ENCODE measurements around the gene AARS2.

Gene AARS2

GRCh38 chr6:44278315-44278714 lies 34.8 kb downstream of the AARS2 start:
- no peaks in the 10 kb centered on the region for H3K79me1 ChIP-seq (replicated peaks; ENCODE audit: low read length, poor library complexity, severe bottlenecking)
- DNase-seq, result no peak
- no peak overlapping the region for H3K27ac ChIP-seq (ENCODE audit: low read length, poor library complexity, severe bottlenecking)
- H3K4me1 ChIP-seq (ENCODE audit: control insufficient read depth, insufficient read depth, low read depth, low read length), result peaks cover 3% of the 10 kb centered on the region
- no peaks in the 10 kb centered on the region for H3K36me3 ChIP-seq (ENCODE audit: control insufficient read depth in 1 of 2, insufficient read depth in 2 of 2, low read depth in 1 of 2, low read length in 2 of 2)
- no peak overlapping the region for H2BK15ac ChIP-seq (ENCODE audit: low read depth, poor library complexity, severe bottlenecking)
- H2AK5ac ChIP-seq (ENCODE audit: low read length, severe bottlenecking), result no peak overlapping the region
- H3K27me3 ChIP-seq (ENCODE audit: control insufficient read depth in 1 of 2, insufficient read depth in 1 of 2, low read length in 2 of 2), result peaks cover 46 to 90% of the 10 kb centered on the region in 2 experiments
- H3K4ac ChIP-seq (ENCODE audit: low read depth in 1 of 2, low read length in 2 of 2), result no peak overlapping the region
- H3K4me2 ChIP-seq (ENCODE audit: low read length, poor library complexity, severe bottlenecking), result no peak overlapping the region
- no peak overlapping the region for H3K4me3 ChIP-seq (ENCODE audit: insufficient read depth in 1 of 2, low read depth in 1 of 2, low read length in 2 of 2)
- no peak overlapping the region for H2BK120ac ChIP-seq (ENCODE audit: low read depth, low read length)
- H3K23ac ChIP-seq (ENCODE audit: low read length in 2 of 2), result no peak overlapping the region
- H4K91ac ChIP-seq (ENCODE audit: low read length), result no peak overlapping the region
- no peak overlapping the region for H2AFZ ChIP-seq (ENCODE audit: low read depth, low read length)
- no peak overlapping the region for H4K8ac ChIP-seq (ENCODE audit: low read length)
- no peak overlapping the region for H2BK5ac ChIP-seq (ENCODE audit: low read depth, low read length, poor library complexity, severe bottlenecking)
- H3K18ac ChIP-seq (ENCODE audit: low read depth in 1 of 2, low read length in 2 of 2), result no peak overlapping the region
- no peaks in the 10 kb centered on the region for H3K9me3 ChIP-seq (ENCODE audit: control insufficient read depth, low read length)
- 33% methylated on average over 2 of the region's 3 CpGs for WGBS
- no peak overlapping the region for H2BK12ac ChIP-seq (ENCODE audit: low read length in 2 of 2)
- H3K9ac ChIP-seq (ENCODE audit: low read length), result no peak overlapping the region
- no peak overlapping the region for H3K14ac ChIP-seq (ENCODE audit: low read length in 2 of 2)

- no peak for DNase-seq
- Histone ChIP-seq H3K4me3 (ENCODE audit: insufficient read depth in 1 of 2, low read depth in 1 of 2, low read length in 2 of 2) (no peak overlapping the region), H2AFZ (ENCODE audit: low read depth, low read length) (no peak overlapping the region), H2BK5ac (ENCODE audit: low read depth, low read length, poor library complexity, severe bottlenecking) (no peak overlapping the region), H2BK15ac (ENCODE audit: low read depth, poor library complexity, severe bottlenecking) (no peak overlapping the region), H4K8ac (ENCODE audit: low read length) (no peak overlapping the region), H3K14ac (ENCODE audit: low read length in 2 of 2) (no peak overlapping the region), H3K36me3 (ENCODE audit: control insufficient read depth in 1 of 2, insufficient read depth in 2 of 2, low read depth in 1 of 2, low read length in 2 of 2) (no peaks in the 10 kb centered on the region), H3K23ac (ENCODE audit: low read length in 2 of 2) (no peak overlapping the region), H4K91ac (ENCODE audit: low read length) (no peak overlapping the region), H3K27ac (ENCODE audit: low read length, poor library complexity, severe bottlenecking) (no peak overlapping the region), H3K4ac (ENCODE audit: low read depth in 1 of 2, low read length in 2 of 2) (no peak overlapping the region), H2AK5ac (ENCODE audit: low read length, severe bottlenecking) (no peak overlapping the region), H3K27me3 (ENCODE audit: control insufficient read depth in 1 of 2, insufficient read depth in 1 of 2, low read length in 2 of 2) (peaks cover 47 to 91% of the 10 kb centered on the region in 2 experiments), H3K18ac (ENCODE audit: low read depth in 1 of 2, low read length in 2 of 2) (no peak overlapping the region), H3K9ac (ENCODE audit: low read length) (no peak overlapping the region), H2BK120ac (ENCODE audit: low read depth, low read length) (no peak overlapping the region), H3K79me1 (replicated peaks; ENCODE audit: low read length, poor library complexity, severe bottlenecking) (no peaks in the 10 kb centered on the region), H3K4me1 (ENCODE audit: control insufficient read depth, insufficient read depth, low read depth, low read length) (peaks cover 3% of the 10 kb centered on the region), H3K4me2 (ENCODE audit: low read length, poor library complexity, severe bottlenecking) (no peak overlapping the region), H3K9me3 (ENCODE audit: control insufficient read depth, low read length) (no peaks in the 10 kb centered on the region), H2BK12ac (ENCODE audit: low read length in 2 of 2) (no peak overlapping the region)
- WGBS, result 80% methylated on average over 7 of the region's 7 CpGs
Measured at GRCh38 chr6:44277763-44278162, 35.4 kb downstream of the AARS2 start.

- Histone ChIP-seq H2BK120ac (ENCODE audit: low read depth, low read length) (no peak overlapping the region), H3K14ac (ENCODE audit: low read length in 2 of 2) (no peak overlapping the region), H3K27ac (ENCODE audit: low read length, poor library complexity, severe bottlenecking) (no peak overlapping the region), H3K9me3 (ENCODE audit: control insufficient read depth, low read length) (no peaks in the 10 kb centered on the region), H3K18ac (ENCODE audit: low read depth in 1 of 2, low read length in 2 of 2) (no peak overlapping the region), H3K27me3 (ENCODE audit: control insufficient read depth in 1 of 2, insufficient read depth in 1 of 2, low read length in 2 of 2) (peaks cover 49 to 94% of the 10 kb centered on the region in 2 experiments), H3K4me3 (ENCODE audit: insufficient read depth in 1 of 2, low read depth in 1 of 2, low read length in 2 of 2) (no peak overlapping the region), H2AFZ (ENCODE audit: low read depth, low read length) (no peak overlapping the region), H3K9ac (ENCODE audit: low read length) (no peak overlapping the region), H3K23ac (ENCODE audit: low read length in 2 of 2) (no peak overlapping the region), H3K4me1 (ENCODE audit: control insufficient read depth, insufficient read depth, low read depth, low read length) (peaks cover 3% of the 10 kb centered on the region), H3K4ac (ENCODE audit: low read depth in 1 of 2, low read length in 2 of 2) (no peak overlapping the region), H2AK5ac (ENCODE audit: low read length, severe bottlenecking) (no peak overlapping the region), H2BK15ac (ENCODE audit: low read depth, poor library complexity, severe bottlenecking) (no peak overlapping the region), H3K36me3 (ENCODE audit: control insufficient read depth in 1 of 2, insufficient read depth in 2 of 2, low read depth in 1 of 2, low read length in 2 of 2) (no peaks in the 10 kb centered on the region), H4K8ac (ENCODE audit: low read length) (no peak overlapping the region), H3K4me2 (ENCODE audit: low read length, poor library complexity, severe bottlenecking) (no peak overlapping the region), H2BK5ac (ENCODE audit: low read depth, low read length, poor library complexity, severe bottlenecking) (no peak overlapping the region), H3K79me1 (replicated peaks; ENCODE audit: low read length, poor library complexity, severe bottlenecking) (no peaks in the 10 kb centered on the region), H2BK12ac (ENCODE audit: low read length in 2 of 2) (no peak overlapping the region), H4K91ac (ENCODE audit: low read length) (no peak overlapping the region)
- no peak for DNase-seq
- 85% methylated on average over 21 of the region's 23 CpGs for WGBS
Measured at GRCh38 chr6:44276667-44277640, 36.2 kb downstream of the AARS2 start.

GRCh38 chr6:44275749-44276648 lies 37.1 kb downstream of the AARS2 start:
- H3K4me1 ChIP-seq (ENCODE audit: control insufficient read depth, insufficient read depth, low read depth, low read length), result peaks cover 3% of the 10 kb centered on the region
- H4K8ac ChIP-seq (ENCODE audit: low read length), result no peak overlapping the region
- no peak overlapping the region for H3K14ac ChIP-seq (ENCODE audit: low read length in 2 of 2)

More at GRCh38 chr6:44275749-44276648, 37.1 kb downstream of the AARS2 start:
- H4K91ac ChIP-seq (ENCODE audit: low read length), result no peak overlapping the region
- no peak overlapping the region for H2BK15ac ChIP-seq (ENCODE audit: low read depth, poor library complexity, severe bottlenecking)
- no peak overlapping the region for H3K4me3 ChIP-seq (ENCODE audit: insufficient read depth in 1 of 2, low read depth in 1 of 2, low read length in 2 of 2)
- H3K18ac ChIP-seq (ENCODE audit: low read depth in 1 of 2, low read length in 2 of 2), result no peak overlapping the region
- no peaks in the 10 kb centered on the region for H3K36me3 ChIP-seq (ENCODE audit: control insufficient read depth in 1 of 2, insufficient read depth in 2 of 2, low read depth in 1 of 2, low read length in 2 of 2)
- H3K27me3 ChIP-seq (ENCODE audit: control insufficient read depth in 1 of 2, insufficient read depth in 1 of 2, low read length in 2 of 2), result peaks cover 56 to 96% of the 10 kb centered on the region in 2 experiments
- no peak overlapping the region for H2AK5ac ChIP-seq (ENCODE audit: low read length, severe bottlenecking)
- no peak overlapping the region for H3K9ac ChIP-seq (ENCODE audit: low read length)
- no peak overlapping the region for H2BK12ac ChIP-seq (ENCODE audit: low read length in 2 of 2)
- H3K27ac ChIP-seq (ENCODE audit: low read length, poor library complexity, severe bottlenecking), result no peak overlapping the region
- H2BK5ac ChIP-seq (ENCODE audit: low read depth, low read length, poor library complexity, severe bottlenecking), result no peak overlapping the region
- no peak overlapping the region for H3K23ac ChIP-seq (ENCODE audit: low read length in 2 of 2)
- no peak for DNase-seq
- H2BK120ac ChIP-seq (ENCODE audit: low read depth, low read length), result no peak overlapping the region
- no peaks in the 10 kb centered on the region for H3K79me1 ChIP-seq (replicated peaks; ENCODE audit: low read length, poor library complexity, severe bottlenecking)
- H3K4me2 ChIP-seq (ENCODE audit: low read length, poor library complexity, severe bottlenecking), result no peak overlapping the region
- no peak overlapping the region for H2AFZ ChIP-seq (ENCODE audit: low read depth, low read length)
- WGBS, result 94% methylated on average over 96 of the region's 109 CpGs
- H3K4ac ChIP-seq (ENCODE audit: low read depth in 1 of 2, low read length in 2 of 2), result no peak overlapping the region
- no peaks in the 10 kb centered on the region for H3K9me3 ChIP-seq (ENCODE audit: control insufficient read depth, low read length)

Measured in mesenchymal stem cell (in vitro differentiated cells and primary cell).